Gastrocnemius medialis (tissue), 4 donors: ENCODE data around the gene MAML3. TPM values are rescaled to one million over a fixed set of nuclear protein-coding genes. Genes with fewer than 3 reads are reported as not detected.

Experiments used
- ATAC-seq, 2 donors: fragments of 150-250 bp; one replicate each; pipeline ENCODE4 v1.9.1; 2016
- DNase-seq, 2 donors: peaks; one replicate each; pipeline ENCODE4 v3.0.0-alpha.2; 2019
- H3K27ac ChIP-seq, 4 donors: fragments of 200-600 bp; sonication (generic); 1 replicate in 1 of 4; 2 replicates in 3 of 4; pipeline ENCODE4 v1.5.1; 2016 to 2018; ENCODE audit warnings: mild to moderate bottlenecking in 2 of 4, moderate library complexity in 1 of 4
- H3K27me3 ChIP-seq, 3 donors: fragments of 200-600 bp; sonication (generic) in 2 of 3; 1 replicate in 1 of 3; 2 replicates in 2 of 3; pipeline versions ENCODE4 v1.5.1 to v1.6.0; 2016 to 2019; ENCODE audit warnings: mild to moderate bottlenecking in 1 of 3, moderate library complexity in 1 of 3
- H3K36me3 ChIP-seq, 2 donors: fragments of 200-600 bp; sonication (generic) in 1 of 2; one replicate each; pipeline ENCODE4 v1.5.1; 2017 to 2018
- H3K4me1 ChIP-seq, 2 donors: fragments of 200-600 bp; sonication (generic) in 1 of 2; one replicate each; pipeline ENCODE4 v1.5.1; 2016 to 2017; ENCODE audit warnings: mild to moderate bottlenecking in 2 of 2
- H3K4me3 ChIP-seq, 4 donors: fragments of 200-600 bp; sonication (generic) in 3 of 4; 1 replicate in 1 of 4; 2 replicates in 3 of 4; pipeline ENCODE4 v1.5.1; 2016 to 2019; ENCODE audit warnings: mild to moderate bottlenecking in 2 of 4
- H3K9me3 ChIP-seq, 3 donors: fragments of 200-600 bp; sonication (generic) in 2 of 3; 1 replicate in 1 of 3; 2 replicates in 2 of 3; pipeline ENCODE4 v1.5.1; 2016 to 2019
- CTCF ChIP-seq, 5 experiments: fragments of 450-650 bp in 3 of 5; fragments of 200-600 bp in 2 of 5; sonication (generic) in 2 of 5; IDR thresholded peaks in 4 of 5; conservative IDR thresholded peaks in 1 of 5; 1 replicate in 4 of 5; 2 replicates in 1 of 5; pipeline ENCODE4 v1.5.1; 2016 to 2019; ENCODE audit warnings: antibody characterized with exemption in 5 of 5, mild to moderate bottlenecking in 3 of 5, moderate library complexity in 3 of 5
- POLR2A ChIP-seq, 2 donors: fragments of 450-650 bp; IDR thresholded peaks; one replicate each; pipeline ENCODE4 v1.6.1; 2017; ENCODE audit warnings: antibody characterized with exemption in 2 of 2, mild to moderate bottlenecking in 2 of 2, moderate library complexity in 2 of 2
- in situ Hi-C, 4 donors: fragments of 200-750 bp; cut with MboI; loops; one replicate each; pipeline versions ENCODE4 v1.15.0 to v1.8.0; 2017; ENCODE audit warnings: low sequenced_read_pairs in 4 of 4
- intact Hi-C: fragments of 100-400 bp; cut with DNase I; formaldehyde crosslinking; loops from one replicate; pipeline ENCODE4 v1.15.1; 2023; ENCODE audit warnings: low total_unique reads
- total RNA-seq, 4 donors: library from RNA; depleted of rRNA; stranded (reverse); fragments of >200 nt; gene quantifications; one replicate each; pipeline versions ENCODE4 v1.1.0 to v1.2.3, GENCODE V29; 2016

The MAML3 gene
- total RNA-seq, 4 donors from 2014 or later, result 0.98 to 1.5 (median 1.4) TPM

- H3K9me3 ChIP-seq, result no peaks in the 10 kb centered on the region
- in situ Hi-C loops (loop anchor here in 2 of 4 donors (25.0 kb wide), 2 partner anchors 436 to 636 kb away; partner anchors contain the start of genes MAML3 (in 1 of the 2) and SCOC (in 1 of the 2)), intact Hi-C loops (no loop called here)
- no peak for ATAC-seq
- no peak for DNase-seq
- no peak overlapping the region for H3K27ac ChIP-seq
- no peaks in the 10 kb centered on the region for H3K27me3 ChIP-seq
- no peak overlapping the region for H3K4me3 ChIP-seq
- H3K4me1 ChIP-seq, result no peaks in the 10 kb centered on the region
- H3K36me3 ChIP-seq, result no peaks in the 10 kb centered on the region
- TF ChIP-seq POLR2A (IDR thresholded peaks at IDR 0.05), result no peak
- TF ChIP-seq CTCF (IDR thresholded peaks at IDR 0.05 in 4 of 5, conservative IDR thresholded peaks at IDR 0.05 in 1 of 5), result no peak
Measured at GRCh38 chr4:139726615-139727014, 427.4 kb downstream of the MAML3 start.

GRCh38 chr4:139725236-139725635 is 428.7 kb downstream of the MAML3 start:
- H3K9me3 ChIP-seq, result no peaks in the 10 kb centered on the region
- no peaks in the 10 kb centered on the region for H3K27me3 ChIP-seq
- no peaks in the 10 kb centered on the region for H3K36me3 ChIP-seq
- H3K27ac ChIP-seq, result no peak overlapping the region
- DNase-seq (no peak), ATAC-seq (no peak)
- TF ChIP-seq POLR2A (IDR thresholded peaks at IDR 0.05) (no peak), CTCF (IDR thresholded peaks at IDR 0.05 in 4 of 5, conservative IDR thresholded peaks at IDR 0.05 in 1 of 5) (no peak)
- in situ Hi-C loops (loop anchor here in 2 of 4 donors (25.0 kb wide), 2 partner anchors 437 to 637 kb away; partner anchors contain the start of genes MAML3 (in 1 of the 2) and SCOC (in 1 of the 2)), intact Hi-C loops (no loop called here)
- no peak overlapping the region for H3K4me3 ChIP-seq
- H3K4me1 ChIP-seq, result no peaks in the 10 kb centered on the region

- DNase-seq, result no peak
- Histone ChIP-seq H3K27me3 (no peaks in the 10 kb centered on the region), H3K4me1 (no peaks in the 10 kb centered on the region), H3K36me3 (no peaks in the 10 kb centered on the region), H3K27ac (no peak overlapping the region), H3K4me3 (no peak overlapping the region), H3K9me3 (no peaks in the 10 kb centered on the region)
- intact Hi-C loops (no loop called here), in situ Hi-C loops (no loop called here)
- no peak for ATAC-seq
- TF ChIP-seq POLR2A (IDR thresholded peaks at IDR 0.05), result no peak
- no peak for TF ChIP-seq CTCF (IDR thresholded peaks at IDR 0.05 in 4 of 5, conservative IDR thresholded peaks at IDR 0.05 in 1 of 5)
Measured at GRCh38 chr4:139721789-139722188, 432.2 kb downstream of the MAML3 start.

GRCh38 chr4:139720806-139721205 is 433.2 kb downstream of the MAML3 start:
- Histone ChIP-seq H3K27me3 (no peaks in the 10 kb centered on the region), H3K36me3 (no peaks in the 10 kb centered on the region), H3K27ac (no peak overlapping the region), H3K4me1 (peaks cover 4 to 6% of the 10 kb centered on the region in 2 donors), H3K9me3 (no peaks in the 10 kb centered on the region), H3K4me3 (no peak overlapping the region)
- DNase-seq (no peak), ATAC-seq (no peak)
- TF ChIP-seq POLR2A (IDR thresholded peaks at IDR 0.05) (no peak), CTCF (IDR thresholded peaks at IDR 0.05 in 4 of 5, conservative IDR thresholded peaks at IDR 0.05 in 1 of 5) (no peak)
- in situ Hi-C loops, result no loop called here
- intact Hi-C loops, result no loop called here
